Lung (tissue), 12 donors: ENCODE measurements around the gene ANKRD22. TPM values are rescaled to one million over a fixed set of nuclear protein-coding genes. Genes with fewer than 3 reads are reported as not detected.

Source experiments
- ATAC-seq: fragments of 200-7000 bp; cut with Tn5 transposase; one replicate; pipeline ENCODE4 v1.9.1; 2020; ENCODE audit warnings: moderate number of reproducible peaks; ENCODE audit not compliant: insufficient read depth, low FRiP score
- DNase-seq, 3 donors: peaks; one replicate each; pipeline ENCODE4 v3.0.0-alpha.2; 2013 to 2017
- H3K27ac ChIP-seq, 2 donors: one replicate each; pipeline ENCODE4 v1.5.1; 2013; ENCODE audit warnings: mild to moderate bottlenecking in 2 of 2, moderate library complexity in 2 of 2, control low read depth in 1 of 2, inconsistent platforms in 1 of 2, low read depth in 1 of 2, low read length in 1 of 2
- H3K27me3 ChIP-seq, 3 donors: one replicate each; pipeline ENCODE4 v1.5.1; 2013; ENCODE audit warnings: low read length in 2 of 3; ENCODE audit not compliant: control insufficient read depth in 3 of 3, insufficient read depth in 3 of 3
- H3K36me3 ChIP-seq, 4 donors: one replicate each; pipeline ENCODE4 v1.5.1; 2013; ENCODE audit warnings: low read length in 4 of 4, mild to moderate bottlenecking in 1 of 4, moderate library complexity in 1 of 4; ENCODE audit not compliant: control insufficient read depth in 4 of 4, insufficient read depth in 4 of 4
- H3K4me1 ChIP-seq, 5 donors: one replicate each; pipeline ENCODE4 v1.5.1; 2013; ENCODE audit warnings: low read length in 5 of 5, mild to moderate bottlenecking in 2 of 5, moderate library complexity in 1 of 5; ENCODE audit not compliant: control insufficient read depth in 5 of 5, insufficient read depth in 5 of 5
- H3K4me3 ChIP-seq: one replicate; pipeline ENCODE4 v1.5.1; 2013; ENCODE audit warnings: mild to moderate bottlenecking, control low read depth, moderate library complexity
- H3K9ac ChIP-seq, 2 donors: one replicate each; pipeline ENCODE4 v1.5.1; 2013; ENCODE audit warnings: low read length in 2 of 2, control low read depth in 1 of 2; ENCODE audit not compliant: insufficient read depth in 1 of 2
- H3K9me3 ChIP-seq, 4 donors: one replicate each; pipeline ENCODE4 v1.5.1; 2013; ENCODE audit warnings: low read length in 3 of 4, mild to moderate bottlenecking in 1 of 4, moderate library complexity in 1 of 4; ENCODE audit not compliant: control insufficient read depth in 4 of 4, insufficient read depth in 3 of 4
- WGBS, 2 donors: extraction: QIAGEN DNeasy Blood & Tissue Kit; methylation state at CpG; one replicate each; pipeline ENCODE4 v1.1.7; 2013; 5-methylcytosine and 5-hydroxymethylcytosine counted together
- polyA plus RNA-seq, 2 donors: library from polyadenylated mRNA; stranded (reverse); fragments of 200-250 nt; gene quantifications; one replicate each; pipeline ENCODE4 v1.2.1, GENCODE V29; 2013
- total RNA-seq, 2 donors: library from RNA; depleted of rRNA in 1 of 2; stranded (reverse); fragments of >200 nt in 1 of 2; gene quantifications; one replicate each; pipeline ENCODE4 v1.2.1, GENCODE V29; 2014 to 2021
- TF ChIP-seq, protein P1 (sequence below): IDR thresholded peaks from 2 replicates; pipeline ENCODE4 v1.5.1; 2012; ENCODE audit warnings: mild to moderate bottlenecking; ENCODE audit errors: control extremely low read depth, extremely low read depth
- donor health status: control.
- donor health status: control.
- donor health status: Bipolar disorder and iron deficiency.
- donor health status: healthy.
- donor health status: DM: yes; HTN: yes; CAD: no.

The ANKRD22 gene
- total and polyA plus RNA-seq, 4 donors, result 1.1 to 23.1 (median 3.4) TPM

DNA sequence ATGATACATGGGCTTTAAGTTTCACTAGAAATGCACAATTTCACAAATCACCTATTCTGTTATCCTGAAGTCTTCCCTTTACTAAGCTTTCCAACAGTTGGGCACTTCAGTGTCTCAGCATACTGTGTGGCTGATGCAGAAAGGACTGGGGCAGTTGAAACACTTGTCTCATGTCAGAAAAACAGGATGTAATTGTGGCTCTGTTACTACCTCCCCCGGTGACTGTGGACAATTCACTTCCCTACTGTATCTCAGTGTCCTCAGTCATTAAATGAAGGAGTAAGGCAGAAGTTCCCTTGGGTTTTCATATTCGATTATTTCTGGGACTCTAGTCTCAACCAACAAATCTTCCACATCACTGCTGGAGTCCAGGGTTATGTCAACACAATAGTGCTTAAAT, 17.9 kb downstream of the ANKRD22 start:
- H3K4me1 ChIP-seq, result no peaks in the 10 kb centered on the region
- no peaks in the 10 kb centered on the region for H3K36me3 ChIP-seq
- WGBS, 2 donors, result 24 to 48% methylated on average over 2 of the region's 2 CpGs
- H3K9ac ChIP-seq, result no peak overlapping the region
- H3K27ac ChIP-seq, result no peak overlapping the region
- DNase-seq (no peak), ATAC-seq (no peak)
- H3K9me3 ChIP-seq, result no peaks in the 10 kb centered on the region
- no peaks in the 10 kb centered on the region for H3K27me3 ChIP-seq
- no peak overlapping the region for H3K4me3 ChIP-seq
- TF ChIP-seq, protein P1, sequence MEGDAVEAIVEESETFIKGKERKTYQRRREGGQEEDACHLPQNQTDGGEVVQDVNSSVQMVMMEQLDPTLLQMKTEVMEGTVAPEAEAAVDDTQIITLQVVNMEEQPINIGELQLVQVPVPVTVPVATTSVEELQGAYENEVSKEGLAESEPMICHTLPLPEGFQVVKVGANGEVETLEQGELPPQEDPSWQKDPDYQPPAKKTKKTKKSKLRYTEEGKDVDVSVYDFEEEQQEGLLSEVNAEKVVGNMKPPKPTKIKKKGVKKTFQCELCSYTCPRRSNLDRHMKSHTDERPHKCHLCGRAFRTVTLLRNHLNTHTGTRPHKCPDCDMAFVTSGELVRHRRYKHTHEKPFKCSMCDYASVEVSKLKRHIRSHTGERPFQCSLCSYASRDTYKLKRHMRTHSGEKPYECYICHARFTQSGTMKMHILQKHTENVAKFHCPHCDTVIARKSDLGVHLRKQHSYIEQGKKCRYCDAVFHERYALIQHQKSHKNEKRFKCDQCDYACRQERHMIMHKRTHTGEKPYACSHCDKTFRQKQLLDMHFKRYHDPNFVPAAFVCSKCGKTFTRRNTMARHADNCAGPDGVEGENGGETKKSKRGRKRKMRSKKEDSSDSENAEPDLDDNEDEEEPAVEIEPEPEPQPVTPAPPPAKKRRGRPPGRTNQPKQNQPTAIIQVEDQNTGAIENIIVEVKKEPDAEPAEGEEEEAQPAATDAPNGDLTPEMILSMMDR, result no peak

DNA sequence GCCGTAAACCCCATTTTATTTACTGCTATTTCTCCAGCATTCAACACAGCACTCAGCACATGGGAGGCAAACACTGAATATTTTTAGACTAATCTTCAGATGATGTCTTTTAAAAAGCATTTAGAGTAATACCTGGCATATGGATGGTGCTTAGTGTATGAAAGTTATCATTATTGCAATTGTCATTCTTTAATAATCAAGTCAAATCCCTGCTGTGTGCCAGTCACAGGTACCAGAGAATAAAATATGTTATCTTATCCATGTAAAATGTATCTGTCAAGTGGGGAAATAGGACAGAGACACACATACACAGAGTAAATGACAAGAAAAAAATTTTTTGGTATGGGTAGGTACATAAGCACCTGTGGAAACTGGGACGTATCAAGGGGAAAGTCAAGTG, 18.5 kb downstream of the ANKRD22 start:
- no peaks in the 10 kb centered on the region for H3K36me3 ChIP-seq
- DNase-seq (no peak), ATAC-seq (no peak)
- H3K9me3 ChIP-seq, result no peaks in the 10 kb centered on the region
- no peak overlapping the region for H3K4me3 ChIP-seq
- 77 to 88% methylated on average over 2 of the region's 2 CpGs for WGBS, 2 donors
- H3K27me3 ChIP-seq, result no peaks in the 10 kb centered on the region
- TF ChIP-seq, protein P1, result no peak
- no peaks in the 10 kb centered on the region for H3K4me1 ChIP-seq
- no peak overlapping the region for H3K9ac ChIP-seq
- H3K27ac ChIP-seq, result no peak overlapping the region

DNA sequence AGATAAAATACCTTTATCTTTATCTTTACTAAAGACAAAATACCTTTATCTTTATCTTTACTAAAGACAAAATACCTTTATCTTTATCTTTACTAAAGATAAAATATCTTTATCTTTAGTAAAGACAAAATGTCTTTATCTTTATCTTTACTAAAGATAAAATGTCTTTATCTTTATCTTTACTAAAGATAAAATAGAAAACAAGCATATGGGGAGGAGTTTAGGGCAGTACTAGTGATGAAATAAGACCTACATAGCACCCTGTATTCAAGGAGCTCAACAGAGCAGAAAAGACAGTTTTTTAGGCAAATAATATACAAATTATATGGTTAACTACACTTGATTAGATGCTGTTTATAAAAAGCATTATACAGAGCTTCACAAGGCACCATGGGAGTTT, 19.3 kb downstream of the ANKRD22 start:
- no peak overlapping the region for H3K27ac ChIP-seq
- TF ChIP-seq, protein P1, result no peak
- no peaks in the 10 kb centered on the region for H3K36me3 ChIP-seq
- no peak overlapping the region for H3K9ac ChIP-seq
- DNase-seq (no peak), ATAC-seq (no peak)
- no peaks in the 10 kb centered on the region for H3K27me3 ChIP-seq
- no peaks in the 10 kb centered on the region for H3K4me1 ChIP-seq
- no peak overlapping the region for H3K4me3 ChIP-seq
- no peaks in the 10 kb centered on the region for H3K9me3 ChIP-seq

DNA sequence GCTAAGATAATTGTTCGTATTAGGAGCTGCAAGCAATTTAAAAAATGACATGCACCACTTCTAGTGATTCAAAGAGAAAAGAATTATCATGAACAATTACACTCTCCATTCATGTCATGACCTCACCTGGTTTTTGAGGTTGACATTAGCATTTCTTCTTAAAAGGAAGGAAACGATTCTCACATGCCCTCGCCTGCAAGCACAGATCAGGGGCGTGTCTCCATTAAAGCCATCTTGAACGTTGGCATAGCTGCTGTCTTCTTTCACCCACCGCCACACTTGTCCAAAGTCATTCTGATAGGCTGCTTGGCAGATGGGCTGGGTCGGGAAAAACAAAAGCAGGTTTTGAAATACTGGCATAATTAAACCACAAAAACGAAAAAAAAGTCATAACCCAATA, 19.9 kb downstream of the ANKRD22 start:
- Histone ChIP-seq H3K9me3 (no peaks in the 10 kb centered on the region), H3K9ac (no peak overlapping the region), H3K4me3 (no peak overlapping the region), H3K27ac (no peak overlapping the region), H3K27me3 (no peaks in the 10 kb centered on the region), H3K4me1 (no peaks in the 10 kb centered on the region), H3K36me3 (no peaks in the 10 kb centered on the region)
- TF ChIP-seq, protein P1, result no peak
- ATAC-seq (no peak), DNase-seq (no peak)
- WGBS, 2 donors, result 72 to 78% methylated on average over 8 of the region's 8 CpGs
